NCI-H345 (cell line): ENCODE results near the gene GUCY1B1.
A peak's percentile ranks its signal among the peaks of the same experiment; 100 is the strongest.

Experiments used
- DNase-seq: peaks from one replicate; lab custom pipeline; 2025; lab: John Stamatoyannopoulos, UW

GUCY1B1 gene

DNA sequence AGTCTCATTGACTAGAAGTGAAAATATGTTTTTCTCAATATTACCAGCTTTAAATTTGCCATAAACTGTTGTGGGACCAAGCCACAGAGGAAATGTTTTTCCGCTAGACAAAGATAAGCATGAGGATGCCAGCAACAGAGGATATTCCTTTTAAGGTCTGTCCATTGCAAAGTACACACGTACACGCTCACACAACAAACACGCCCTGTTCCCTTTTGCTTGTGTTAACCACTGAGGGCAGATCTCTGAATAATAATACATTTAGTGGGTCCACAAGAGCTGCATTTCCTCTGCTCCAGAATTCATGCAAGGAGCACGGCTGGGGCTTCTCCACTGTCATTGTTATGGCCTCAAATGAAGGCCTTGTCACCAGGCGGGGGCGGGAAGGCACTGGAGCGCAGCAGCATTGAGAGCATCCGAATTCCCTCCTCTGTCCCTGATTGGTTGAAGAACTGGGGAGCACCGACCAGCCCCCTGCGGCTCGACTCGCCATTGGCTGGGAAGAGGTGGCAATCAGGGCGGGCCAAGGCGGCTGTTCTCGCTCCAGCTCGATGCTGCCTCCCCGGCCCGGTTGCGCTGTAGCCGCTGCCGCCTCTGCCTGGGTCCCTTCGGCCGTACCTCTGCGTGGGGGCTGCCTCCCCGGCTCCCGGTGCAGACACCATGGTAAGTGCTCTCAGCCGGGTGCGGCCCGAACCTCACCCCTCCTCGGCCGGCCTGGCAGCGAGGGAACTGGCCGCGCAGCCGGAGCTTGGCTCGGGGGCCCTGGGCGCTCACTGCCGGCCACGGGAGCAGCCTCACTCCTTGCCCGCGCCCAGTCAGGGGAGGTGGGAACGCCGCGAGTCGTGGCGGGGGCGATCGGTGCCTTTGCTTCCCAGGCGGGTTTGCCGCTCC, at the start of gene GUCY1B1:
TSS of gene GUCY1B1 (plus strand) at position 541 of the 891 bp plus-strand sequence. CDS start at position 661, 120 bp downstream.
- DNase-seq, result peak; percentile 85

- DNase-seq, result no peak
Measured at GRCh38 chr4:155709918-155710317, 48.9 kb upstream of the GUCY1B1 start.

GRCh38 chr4:155711556-155711955, 47.3 kb upstream of the GUCY1B1 start:
- DNase-seq, result no peak

DNA sequence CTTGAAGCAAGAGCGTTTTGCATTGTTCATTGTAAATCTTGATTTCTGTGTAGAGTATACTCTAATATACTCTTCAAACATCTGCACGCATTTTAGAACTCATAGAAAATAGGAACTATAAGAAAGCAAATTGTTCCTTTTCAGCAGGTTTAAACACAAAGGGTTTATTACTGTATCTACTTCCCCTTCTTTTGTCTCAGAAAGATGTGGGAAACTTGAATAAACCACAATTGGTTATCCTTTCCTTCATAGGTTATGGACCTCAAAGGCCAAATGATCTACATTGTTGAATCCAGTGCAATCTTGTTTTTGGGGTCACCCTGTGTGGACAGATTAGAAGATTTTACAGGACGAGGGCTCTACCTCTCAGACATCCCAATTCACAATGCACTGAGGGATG, 46.0 kb upstream of the GUCY1B1 start:
- DNase-seq, result no peak

- no peak for DNase-seq
Measured at GRCh38 chr4:155713911-155714310, 44.9 kb upstream of the GUCY1B1 start.

DNA sequence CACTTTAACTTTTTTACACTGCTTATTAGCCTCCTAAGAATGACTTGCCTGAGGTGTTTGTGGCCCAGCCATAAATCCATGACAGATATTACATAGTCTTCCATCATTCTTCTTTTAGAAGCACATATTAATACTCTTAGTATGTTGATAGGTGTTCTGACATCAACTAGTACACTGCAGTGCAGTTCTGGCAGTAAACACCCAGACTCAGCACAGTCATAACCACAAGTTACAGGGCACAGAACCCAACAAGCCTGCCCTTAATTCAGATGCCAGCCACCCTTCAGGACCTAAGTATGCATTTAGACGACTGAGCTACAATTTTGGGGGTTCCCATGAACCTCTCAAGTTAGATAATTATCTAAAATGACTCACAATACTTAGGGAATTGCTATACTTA, 36.5 kb upstream of the GUCY1B1 start:
- DNase-seq, result no peak

GRCh38 chr4:155722816-155723499, 35.9 kb upstream of the GUCY1B1 start:
- no peak for DNase-seq

- no peak for DNase-seq
Measured at GRCh38 chr4:155724731-155725130, 34.1 kb upstream of the GUCY1B1 start.

DNA sequence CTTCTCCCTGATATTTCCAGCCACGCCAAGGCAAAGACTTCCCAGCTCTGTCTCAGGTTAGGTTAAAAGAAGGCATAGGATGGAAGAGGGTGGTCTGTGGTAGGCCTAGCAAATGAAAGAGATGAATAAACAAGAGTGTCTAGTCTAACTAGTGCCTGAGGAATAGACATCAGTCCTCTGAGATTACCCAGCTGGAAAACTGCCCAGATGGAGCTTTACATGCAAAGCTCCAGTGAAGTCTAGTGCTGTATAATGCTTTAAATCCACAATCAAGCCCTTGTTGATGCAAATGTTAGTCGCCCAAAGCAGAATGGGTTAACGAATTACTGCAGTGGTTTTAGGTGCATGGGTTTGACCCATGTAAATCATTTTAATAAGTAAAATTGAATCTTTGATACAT, 24.8 kb upstream of the GUCY1B1 start:
- no peak for DNase-seq

- no peak for DNase-seq
Measured at GRCh38 chr4:155734951-155735350, 23.9 kb upstream of the GUCY1B1 start.

DNA sequence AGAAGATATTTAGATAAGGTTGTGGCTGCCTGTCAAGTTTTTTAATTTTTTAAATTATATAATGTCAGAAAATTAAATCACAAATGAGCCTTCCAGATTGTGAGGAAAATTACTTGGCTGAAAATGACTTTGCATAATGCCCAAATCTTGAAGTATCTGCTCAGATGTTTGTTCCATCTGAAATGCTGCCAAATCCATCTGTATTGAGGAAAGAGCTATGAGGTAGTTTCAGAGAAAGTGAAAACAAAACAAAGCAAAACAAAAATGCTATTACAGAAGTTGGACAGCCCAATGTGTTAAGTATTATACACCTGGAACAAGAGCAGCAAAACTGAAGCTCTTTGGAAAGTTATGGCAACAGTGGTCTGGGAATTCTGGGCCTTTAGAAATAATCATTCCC, 23.3 kb upstream of the GUCY1B1 start:
- DNase-seq, result no peak

DNA sequence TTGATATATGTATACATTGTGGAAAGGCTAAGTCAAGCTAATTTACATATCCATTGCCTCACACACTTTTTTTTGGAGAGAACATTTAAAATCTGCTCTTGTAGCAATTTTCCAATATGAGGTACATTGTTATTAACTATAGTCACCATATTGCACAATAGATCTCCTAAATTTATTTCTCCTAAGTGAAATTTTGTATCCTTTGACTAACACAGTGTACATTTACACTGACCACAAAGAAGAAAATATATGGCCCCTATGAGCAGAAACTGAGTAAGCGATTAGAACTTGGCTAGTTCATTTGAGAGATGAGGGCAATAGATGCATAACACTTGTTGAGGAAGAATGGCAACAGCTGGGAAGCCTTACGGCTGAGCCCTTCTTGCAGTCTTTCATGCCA, 20.3 kb upstream of the GUCY1B1 start:
- DNase-seq, result no peak

DNA sequence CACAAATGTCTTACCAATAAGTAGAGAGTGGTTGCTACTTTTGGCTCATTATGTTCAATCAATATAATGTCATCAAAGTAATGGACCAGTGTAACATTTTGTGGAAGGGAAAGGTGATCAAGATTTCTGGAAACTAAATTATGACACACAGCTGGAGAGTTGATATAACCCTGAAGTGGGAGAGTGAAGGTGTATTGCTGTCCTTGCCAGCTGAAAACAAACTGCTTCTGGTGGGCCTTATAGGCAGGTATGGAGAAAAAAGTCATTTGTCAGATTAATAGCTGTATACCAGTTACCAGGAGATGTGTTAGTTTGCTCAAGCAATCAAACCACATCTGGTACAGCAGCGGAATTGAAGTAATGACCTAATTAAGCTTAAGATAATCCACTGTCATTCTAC, 17.3 kb upstream of the GUCY1B1 start:
- DNase-seq, result no peak

DNA sequence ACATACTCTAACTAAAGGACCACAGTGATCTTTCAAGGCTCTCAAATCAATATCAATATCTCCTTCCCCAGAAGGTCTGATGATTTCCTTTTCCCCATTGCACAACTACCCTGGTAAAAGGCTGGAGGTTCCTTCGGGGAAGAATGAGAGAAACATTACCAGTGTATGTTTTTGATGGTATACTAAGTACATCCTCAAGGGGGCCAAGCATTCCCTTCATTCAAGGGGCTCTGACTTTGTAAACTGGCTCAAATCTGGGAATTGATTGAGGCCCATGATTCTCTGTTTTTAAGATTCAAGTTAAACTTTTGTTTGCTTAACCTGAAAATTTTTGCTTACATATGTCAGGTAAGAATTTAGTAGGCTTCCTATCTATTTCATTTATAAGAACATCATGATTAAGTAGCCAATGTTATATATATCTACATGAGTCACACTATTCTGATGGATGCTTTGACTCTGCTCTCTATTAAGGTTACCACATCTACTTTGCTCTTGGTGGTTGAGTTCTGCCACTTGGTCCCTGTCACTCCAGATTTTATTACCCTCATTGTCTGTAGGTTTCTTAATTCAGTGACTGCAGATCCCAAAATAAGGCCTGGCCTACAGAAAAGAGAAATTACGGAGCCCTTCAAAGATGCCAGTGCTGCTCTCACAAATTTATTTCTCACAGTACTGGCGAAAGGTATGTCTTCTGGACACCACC, 16.4 kb upstream of the GUCY1B1 start:
- DNase-seq, result no peak

DNA sequence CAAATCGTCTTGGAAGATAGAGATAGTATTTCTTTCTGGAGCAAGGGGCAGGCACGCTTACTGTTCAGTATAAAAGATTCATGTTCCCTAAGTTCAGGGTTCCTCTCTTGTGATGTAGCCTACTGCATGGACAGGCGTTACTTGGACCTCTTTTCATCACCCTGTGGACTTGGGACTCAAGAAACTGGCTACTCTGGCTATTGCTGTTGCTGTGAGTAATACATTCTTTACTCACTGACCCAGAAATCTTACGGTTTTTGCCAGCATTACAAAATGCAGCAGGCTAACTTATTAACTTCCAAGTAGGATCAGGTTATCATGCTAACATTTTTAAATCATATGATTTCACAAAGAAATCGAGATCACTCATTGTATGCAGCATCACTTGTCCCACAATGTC, 12.8 kb upstream of the GUCY1B1 start:
- DNase-seq, result no peak

DNA sequence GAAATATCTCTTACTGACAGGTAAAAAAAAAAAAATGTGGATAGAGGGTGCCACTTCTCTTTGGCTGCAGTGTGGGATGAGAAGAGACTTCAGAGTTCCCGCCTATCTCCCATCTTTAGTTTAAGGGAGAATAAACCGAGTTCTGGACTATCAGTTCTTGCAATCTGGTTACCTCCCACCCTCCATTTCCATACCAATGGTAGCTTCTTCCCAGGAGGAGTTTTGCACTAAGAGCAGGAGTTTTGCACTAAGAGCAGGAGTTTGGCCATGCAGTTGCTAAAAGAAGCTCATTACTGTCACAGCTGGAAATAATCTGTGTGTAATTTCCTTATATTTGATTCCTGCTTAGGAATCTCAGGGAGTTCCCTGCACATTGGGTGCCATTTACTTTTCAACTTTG, 10.8 kb upstream of the GUCY1B1 start:
- no peak for DNase-seq

- no peak for DNase-seq
Measured at GRCh38 chr4:155749041-155749440, 9.8 kb upstream of the GUCY1B1 start.

GRCh38 chr4:155751569-155751968, 7.3 kb upstream of the GUCY1B1 start:
- no peak for DNase-seq

DNA sequence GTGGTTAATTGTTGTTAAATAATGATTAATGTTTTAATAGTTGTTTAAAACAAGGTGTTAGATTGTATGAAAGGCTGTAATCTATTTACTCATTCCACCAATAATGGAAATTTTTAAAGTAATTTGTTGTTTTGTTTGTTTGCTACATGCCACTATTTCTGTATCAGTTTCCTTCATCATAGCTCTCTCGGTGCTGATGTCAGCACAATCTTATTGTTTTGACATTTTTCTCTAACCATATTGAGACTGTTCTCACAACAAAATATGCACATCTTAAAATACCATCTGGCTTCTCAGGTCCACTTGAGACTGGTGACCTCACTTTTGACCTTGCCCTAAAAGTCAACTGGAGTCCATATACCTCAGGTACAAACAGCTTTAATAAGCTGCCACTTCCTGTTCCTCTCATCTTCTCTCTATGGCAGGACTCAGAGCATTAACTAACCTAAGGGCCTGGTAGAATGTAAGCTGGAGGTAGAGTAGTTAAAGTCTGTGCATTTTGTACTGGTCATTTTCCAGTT, 1.0 kb upstream of the GUCY1B1 start:
- no peak for DNase-seq

DNA sequence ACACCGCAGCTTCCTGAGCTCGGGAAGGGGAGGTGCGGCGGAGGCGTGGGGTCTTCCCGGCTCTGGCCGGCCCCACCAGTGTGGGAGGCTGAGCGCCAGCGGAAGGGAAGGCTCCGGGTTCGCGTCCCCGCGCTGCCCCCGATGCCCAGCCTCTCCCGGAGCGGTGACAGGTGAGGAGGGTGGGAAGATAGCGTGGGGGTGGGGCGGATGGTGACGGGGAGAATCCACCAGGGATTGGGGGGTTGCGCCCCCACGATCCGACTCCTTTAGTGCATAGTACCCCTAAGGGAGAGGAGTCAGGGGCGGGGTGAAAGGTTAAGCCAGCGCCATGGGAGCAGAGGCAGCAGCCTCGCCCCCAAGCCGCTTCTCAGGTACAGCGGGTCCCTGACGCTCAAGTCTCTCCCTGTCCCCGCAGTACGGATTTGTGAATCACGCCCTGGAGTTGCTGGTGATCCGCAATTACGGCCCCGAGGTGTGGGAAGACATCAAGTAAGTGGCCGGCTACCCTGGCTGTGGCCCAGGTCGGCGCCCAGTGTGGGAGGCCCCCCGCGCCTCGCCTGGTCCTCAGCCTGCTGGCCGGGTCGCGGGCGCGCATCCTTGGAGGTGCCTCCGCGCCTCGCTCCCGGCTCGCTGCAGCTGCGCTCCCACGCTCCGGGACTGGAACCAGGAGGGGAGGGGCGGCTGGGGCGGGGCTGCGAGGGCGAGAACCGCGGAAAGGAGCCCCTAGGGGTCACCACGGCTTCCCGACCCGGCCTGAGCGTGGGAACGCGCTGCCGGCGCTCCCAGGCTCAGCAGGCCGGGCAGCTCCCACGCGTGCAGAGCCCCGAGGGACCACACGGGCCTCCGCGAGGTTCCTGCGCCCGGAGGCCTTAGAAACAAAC, 791 bp downstream of the GUCY1B1 start:
- DNase-seq, result peak; percentile 37

- no peak for DNase-seq
Measured at GRCh38 chr4:155761047-155761446, 2.2 kb downstream of the GUCY1B1 start.

GRCh38 chr4:155761916-155762315, 3.1 kb downstream of the GUCY1B1 start:
- no peak for DNase-seq
